NCI-H2081 (cell line): Measurements from ENCODE around the gene NPLOC4.
A peak's percentile ranks its signal among the peaks of the same experiment; 100 is the strongest.

ENCODE experiments used
- DNase-seq, 2 experiments: peaks; one replicate each; lab custom pipeline; 2025; lab: John Stamatoyannopoulos, UW

NPLOC4 gene

DNA sequence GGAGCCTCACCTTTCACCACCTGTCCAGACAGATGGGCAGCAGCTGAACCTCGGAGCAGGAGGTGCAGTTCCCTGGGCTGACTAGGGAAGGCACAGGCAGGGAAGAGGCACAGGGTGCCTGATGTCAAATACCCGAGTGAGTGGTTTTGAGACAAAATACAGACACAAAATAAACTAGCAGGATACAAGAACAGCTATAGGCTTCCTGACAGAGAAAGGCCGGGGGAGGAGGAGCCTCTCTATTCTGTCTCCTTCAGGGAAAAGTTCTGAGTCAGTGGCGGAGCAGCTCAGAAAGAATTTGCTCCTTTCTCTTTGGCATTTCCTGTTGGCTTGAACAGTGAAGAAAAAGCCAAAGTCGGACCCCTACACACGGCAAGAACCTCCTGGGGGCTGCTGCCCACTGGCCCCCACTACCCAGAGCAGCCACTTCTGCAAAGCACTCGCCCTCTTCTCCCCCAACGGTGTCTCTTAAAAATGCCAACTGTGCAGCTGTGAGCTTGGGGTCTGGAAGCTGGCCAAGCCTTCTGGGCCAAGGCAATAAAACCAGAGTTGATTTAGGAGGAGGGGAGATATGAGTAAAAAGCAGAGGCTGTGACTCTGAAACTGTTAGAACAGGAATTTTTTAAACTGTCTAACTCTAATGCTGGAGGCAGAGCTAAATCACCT lies 70.3 kb downstream of the NPLOC4 start:
- DNase-seq, result peak; percentile 77 to 90

DNA sequence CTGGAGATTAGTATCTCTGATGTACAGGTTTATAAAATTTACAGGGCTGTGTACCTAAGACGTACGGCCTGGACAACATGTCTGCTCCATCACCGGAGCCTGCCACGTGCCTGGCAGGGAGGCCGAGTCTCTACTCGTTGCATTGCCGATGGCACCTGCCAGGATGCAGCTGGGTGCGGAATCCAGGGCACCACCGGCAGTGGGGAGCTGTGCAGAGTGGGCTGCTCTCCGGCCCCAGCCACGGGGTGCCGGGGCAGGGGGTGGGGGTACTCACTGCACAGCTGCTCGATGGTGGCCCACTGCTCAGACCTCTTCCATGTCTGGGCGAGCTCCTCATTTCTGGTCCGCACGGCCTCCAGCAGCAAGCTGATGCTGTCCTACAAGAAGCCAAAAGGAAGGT lies 71.7 kb downstream of the NPLOC4 start:
- no peak for DNase-seq

DNA sequence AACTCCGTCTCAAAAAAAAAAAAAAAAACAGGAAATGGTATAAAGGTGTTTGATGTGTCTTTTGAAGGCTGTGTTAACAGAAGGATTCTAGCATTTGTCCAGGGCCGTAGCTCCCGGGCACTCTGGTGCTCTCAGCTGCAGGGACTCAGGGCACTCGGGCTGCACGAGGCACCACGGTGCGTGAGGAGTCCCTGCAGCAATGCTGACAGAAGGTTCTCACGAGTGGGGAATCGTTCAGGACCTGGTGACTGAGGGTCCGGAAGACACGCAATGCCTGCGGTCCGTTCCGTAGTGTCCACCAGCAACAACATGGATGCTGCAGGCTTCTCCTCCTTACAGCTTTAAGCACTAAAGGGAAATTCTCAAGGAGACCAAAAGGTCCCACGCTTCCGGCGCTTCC lies 72.1 kb downstream of the NPLOC4 start:
- no peak for DNase-seq

DNA sequence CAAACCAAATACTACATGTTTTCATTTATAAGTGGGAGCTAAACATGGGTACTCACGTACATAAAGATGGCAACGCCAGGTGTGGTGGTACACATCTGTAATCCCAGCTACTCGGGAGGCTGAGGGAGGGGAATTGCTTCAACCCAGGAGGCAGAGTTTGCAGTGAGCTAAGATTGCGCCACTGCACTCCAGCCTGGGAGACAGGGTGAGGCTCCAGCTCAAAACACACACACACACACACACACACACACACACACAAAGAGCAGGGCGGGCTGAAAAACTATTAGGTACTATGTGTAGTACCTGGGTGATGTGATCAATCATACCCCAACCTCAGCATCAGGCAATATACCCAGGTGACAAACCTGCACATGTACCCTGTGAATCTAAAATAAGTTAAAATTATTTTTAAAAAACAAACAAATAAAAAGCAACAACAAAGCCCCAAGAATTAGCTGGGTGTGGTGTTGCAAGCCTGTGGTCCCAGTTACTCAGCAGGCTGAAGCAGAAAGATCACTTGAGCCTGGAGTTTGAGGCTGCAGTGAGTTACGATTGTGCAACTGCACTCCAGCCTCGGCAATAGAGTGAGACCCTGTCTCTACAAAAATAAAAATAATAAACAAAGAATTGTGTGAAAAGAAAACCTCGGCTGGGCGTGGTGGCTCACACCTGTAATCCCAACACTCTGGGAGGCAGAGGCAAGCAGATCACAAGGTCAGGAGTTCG lies 72.9 kb downstream of the NPLOC4 start:
- DNase-seq, result no peak

DNA sequence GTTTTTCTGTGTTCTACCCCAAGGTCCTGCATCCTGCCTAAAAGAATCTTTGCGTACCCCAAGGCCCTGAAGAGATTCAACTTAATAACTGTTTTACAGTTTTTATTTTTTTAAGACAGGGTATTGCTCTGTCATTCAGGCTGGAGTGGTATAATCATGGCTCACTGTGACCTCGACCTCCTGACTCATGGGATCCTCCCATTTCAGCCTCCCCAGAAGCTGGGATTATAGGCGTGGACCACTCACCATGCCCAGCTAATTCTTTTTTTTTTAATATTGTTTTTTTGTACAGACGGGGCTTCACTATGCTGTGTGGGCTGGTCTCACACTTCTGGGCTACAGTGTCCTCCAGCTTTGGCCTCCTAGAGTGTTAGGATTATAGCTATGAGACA lies 75.4 kb downstream of the NPLOC4 start:
- DNase-seq, result no peak

DNA sequence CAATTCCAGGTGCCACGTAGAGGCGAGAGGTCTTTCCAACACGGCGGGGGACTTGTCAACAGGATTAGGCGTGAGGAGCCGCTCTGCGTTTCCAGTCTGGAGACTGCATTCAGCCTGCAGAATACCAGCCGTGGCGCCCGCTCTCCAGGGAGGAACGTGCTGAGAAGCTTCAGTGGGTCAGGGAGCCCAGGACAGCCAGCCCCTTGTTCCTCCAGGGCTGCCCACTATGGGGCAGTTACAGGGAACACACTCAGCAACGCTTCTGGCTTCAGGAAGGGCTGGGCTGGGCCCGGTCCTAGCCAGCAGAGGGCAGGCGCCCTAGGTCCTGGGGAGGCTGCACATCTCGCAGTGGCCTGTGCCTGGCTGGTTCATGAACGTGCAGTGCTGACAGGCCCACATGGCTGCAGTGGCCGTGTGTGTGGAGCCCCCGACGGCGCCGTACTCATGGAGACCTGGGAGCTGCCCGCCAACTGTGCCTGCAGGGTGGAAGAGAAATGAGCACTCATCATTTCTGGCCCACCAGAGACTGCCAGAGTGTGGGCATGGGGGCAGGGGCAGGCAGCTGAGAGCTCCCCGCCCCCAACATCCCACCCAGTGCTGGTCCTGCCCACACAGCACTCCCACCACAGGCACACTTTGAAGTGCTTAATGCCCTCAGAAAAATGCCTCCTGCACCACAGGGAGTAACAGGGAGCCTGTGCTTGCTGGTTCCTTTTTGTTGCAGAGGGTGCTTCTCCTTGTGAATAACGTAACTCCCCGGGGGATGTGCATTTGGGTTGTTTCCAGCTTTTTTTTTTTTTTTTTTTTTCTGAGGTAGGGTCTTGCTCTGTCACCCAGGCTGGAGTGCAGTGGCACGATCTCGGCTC lies 77.7 kb downstream of the NPLOC4 start:
- no peak for DNase-seq

DNA sequence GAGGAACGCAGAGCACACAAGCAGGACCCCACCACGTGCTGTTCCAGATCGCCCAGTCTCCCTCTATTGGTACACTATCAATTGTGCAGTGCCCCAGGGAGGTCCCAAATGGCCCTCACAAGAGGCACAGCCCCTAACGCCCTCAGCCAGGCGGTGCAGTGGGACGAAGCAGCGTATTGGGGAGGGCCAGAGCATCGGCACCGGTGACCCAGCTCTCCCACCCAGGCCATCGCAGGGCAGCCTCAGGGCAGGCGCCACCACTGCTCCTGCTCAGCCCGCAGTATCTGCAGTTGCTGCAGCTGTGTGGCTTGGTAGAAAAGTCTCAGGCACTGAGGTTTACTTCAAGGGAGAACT lies 78.8 kb downstream of the NPLOC4 start:
- no peak for DNase-seq

DNA sequence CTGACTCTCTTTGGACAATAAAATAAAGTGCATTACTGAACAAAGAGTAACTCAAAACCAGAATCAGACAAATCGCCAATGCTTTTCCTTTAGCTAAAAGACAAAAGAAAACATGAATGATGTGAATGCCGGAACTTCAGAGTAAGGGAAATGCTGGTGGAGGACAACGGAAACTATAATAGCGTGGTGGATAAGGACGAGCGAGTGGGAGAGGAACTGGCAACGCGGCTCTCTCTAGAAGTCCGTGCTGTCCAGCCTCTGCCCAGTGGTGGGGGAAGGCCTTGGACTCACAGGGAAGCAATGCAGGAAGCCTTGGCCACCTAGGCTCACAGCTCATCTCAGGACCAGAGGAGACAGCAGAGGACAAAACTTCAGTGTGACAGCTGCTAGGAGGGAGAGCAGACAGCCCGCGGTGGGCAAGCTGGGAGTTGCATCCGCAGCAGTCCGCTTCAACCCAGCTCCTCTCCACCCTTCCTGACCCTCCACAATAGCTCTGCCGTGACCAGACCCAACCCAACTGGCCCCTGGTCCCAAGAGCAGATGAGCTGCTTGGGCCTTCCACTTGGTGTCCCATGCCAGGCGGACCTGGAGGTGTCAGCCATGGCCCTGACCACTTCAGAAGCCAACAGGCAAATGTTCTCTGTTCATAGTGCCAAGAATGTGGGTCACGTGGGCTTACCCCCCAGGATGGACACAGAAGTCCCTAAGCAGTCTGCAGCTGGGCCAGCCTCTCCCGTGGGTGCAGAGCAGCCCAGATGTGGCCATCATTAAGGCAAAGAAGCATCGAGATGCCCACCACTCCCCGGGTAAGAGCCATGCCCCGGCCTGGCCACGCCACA lies 79.4 kb downstream of the NPLOC4 start:
- no peak for DNase-seq

DNA sequence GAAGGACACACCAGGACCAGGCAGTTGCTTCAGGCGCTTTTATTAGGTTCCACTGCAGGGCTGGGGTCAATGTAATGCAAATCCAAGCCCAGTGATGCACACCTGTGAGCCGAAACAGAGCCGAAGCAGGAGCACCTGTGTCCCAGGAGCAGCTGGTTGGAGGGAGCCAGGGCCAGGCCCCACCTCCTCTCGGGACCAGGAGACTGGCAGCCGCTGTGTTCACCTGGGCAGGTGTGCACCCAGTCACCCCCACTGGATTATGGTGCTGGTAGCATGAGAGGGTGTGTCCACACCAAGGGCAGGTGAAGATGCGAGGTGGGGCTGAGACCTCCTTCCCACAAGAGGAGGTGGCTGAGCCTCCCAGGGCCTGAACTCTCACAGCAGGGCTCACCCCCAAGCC lies 80.0 kb downstream of the NPLOC4 start:
- no peak for DNase-seq

DNA sequence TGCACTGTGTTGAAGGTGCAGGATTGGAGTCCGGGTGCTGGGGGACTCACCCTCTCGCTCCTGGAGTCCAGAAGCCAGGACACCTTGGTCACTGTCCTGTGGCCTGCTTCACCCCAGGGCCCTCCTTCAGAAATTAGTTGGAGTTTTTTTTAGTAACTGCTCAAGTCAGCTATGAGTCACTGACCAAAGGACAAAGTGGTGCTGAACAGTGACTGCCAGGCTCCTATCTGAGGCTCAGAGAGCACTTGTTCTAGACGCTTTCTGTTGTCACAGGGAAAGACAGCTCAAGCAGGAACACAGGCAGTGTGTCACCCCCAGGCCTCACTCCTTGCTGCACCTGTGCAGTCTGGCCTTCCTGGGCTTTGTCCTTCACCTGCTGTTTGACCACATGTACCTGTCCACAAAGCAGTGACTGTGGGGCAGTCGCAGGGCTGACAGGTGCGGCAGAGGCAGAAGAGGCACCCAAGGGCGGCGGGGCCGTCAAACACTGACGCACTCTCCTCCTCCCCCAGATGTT lies 80.7 kb downstream of the NPLOC4 start:
- DNase-seq, result no peak

DNA sequence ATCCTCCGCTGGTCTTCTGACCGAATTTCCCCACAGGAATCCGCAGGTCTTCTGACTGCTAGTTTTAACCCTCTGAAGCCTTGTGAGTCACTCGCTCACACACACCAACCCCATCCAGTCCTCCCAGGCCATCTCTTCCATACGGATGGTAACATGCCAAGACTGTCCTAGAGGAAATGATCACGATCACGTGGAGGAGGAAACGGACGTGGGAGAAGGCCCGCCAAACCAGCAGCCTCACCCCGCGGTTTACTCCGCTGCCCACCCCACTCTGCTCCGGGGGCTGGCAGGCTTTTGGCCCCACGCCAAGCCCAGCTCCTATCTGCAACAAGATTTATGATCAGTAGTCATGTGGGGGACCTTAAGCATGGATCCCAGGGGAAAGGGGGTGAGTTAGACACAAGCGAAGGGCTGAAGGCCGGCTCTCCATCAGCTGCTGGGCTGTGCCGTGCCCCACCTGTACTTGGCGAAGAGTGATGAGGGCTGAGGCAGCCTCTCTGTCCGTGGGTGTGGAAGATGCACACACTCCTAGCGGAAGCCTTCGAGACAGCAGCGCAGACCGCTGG lies 83.2 kb downstream of the NPLOC4 start:
- peak in 1 of 2 experiments; percentile 67 for DNase-seq

DNA sequence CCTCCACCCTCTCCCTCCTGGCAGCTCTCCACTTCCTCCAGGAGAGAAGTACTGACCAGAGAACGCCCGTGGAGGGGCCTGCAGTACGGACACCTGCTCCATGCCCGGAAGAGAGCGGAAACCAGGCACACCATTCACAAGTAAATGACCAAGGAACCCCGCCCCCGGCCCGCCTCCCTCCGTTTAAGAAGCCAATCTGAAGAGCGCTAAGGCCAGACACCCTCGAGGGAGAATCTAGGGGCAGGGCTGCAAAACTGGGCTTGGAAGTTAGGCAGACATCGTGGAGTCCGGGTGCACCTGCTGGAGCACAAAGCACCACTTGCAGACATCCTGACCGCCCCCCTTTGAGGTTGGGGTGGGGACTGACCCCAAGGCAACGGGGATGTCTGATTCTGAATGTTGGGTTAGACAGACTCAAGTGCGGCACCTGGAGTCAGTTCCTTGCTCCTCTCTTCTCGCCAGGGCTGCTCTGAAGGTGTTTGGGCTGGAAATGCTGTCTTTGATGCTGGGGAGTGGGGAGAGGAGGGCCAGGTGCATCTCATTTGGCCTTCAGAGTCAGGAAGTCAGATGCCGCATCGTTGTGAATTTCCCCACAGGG lies 83.8 kb downstream of the NPLOC4 start:
- peak; percentile 89 to 94 for DNase-seq

DNA sequence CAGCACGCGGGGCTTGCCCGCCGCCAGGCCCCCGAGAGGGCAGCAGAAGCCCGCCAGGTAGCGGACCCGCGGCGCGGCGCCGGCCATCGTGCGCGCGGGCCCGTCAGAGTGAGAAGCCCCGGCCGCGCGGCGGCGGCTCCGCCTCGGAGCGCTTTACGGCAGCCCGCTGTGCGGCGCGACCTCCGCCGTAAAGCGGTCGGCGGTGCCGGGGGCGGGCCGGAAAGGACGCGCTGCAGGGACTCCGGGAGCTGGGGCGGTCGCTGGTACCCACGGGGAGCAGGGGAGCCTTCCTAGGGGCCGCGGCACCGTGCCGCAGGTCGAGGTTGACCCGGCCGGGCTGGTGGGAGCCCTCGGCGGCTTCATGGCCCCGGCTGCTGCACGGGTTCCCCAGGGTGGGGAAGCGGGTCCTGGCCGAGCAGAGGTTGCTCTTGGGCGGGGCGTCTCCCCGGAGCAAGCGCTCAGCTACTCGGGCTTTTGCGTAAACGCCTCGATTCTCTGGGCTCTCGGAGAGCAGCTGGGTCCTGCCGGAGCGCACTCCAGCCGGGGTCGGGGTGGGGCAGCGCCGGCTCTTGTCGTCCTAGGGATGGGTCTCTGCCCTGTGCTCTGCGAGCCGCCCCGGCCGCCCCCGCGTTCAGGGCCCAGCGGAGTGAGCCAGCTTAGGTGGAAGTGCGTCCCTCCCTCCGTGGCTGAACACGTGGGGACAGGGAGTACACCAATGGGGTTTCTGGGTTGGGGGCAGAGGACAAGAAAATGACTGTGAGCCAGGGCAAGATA lies 84.5 kb downstream of the NPLOC4 start, which contains the start of gene FAAP100:
FAAP100 (minus strand) TSS at position 110 of the 774 bp plus-strand sequence; CDS start at position 87, 23 bp downstream.
- DNase-seq, result peak; percentile 87 to 92

DNA sequence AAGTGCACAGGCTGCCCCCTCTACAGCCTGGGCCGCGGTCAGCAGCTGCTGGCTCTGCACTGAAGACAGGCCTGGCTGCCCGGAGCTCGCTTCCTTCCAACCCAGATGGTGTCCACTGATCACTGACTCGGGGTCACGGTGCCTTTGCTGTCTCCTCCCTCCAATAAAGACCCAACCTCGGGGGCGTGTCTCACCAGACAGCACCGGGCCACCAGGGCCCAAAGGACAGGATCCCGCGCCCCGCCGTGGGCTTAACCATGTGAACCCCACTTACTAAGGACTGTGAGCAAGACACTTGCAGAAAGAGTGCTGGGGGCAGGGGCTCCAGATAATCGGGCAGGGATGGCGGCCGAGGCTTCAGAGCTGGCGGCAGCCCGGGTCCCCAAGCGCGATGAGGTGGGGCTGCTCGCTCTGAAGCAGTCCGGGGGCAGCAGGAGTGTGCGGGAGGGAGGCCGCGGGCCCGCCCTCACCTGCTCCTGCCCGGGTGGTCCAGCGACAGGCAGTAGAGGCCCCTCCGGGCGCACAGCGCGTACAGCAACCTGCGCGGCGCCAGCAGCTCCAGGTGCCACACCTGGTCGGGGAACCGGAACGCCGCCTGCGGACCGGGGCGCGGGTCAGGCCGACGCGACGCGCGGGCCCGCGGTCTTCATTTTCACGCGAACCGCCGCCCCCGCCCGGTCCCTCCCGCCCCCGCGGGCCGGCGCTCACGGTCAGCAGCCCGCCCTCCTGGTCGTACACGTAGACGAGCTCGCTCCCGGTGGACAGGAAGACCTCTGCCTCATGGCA lies 85.3 kb downstream of the NPLOC4 start:
- no peak for DNase-seq

DNA sequence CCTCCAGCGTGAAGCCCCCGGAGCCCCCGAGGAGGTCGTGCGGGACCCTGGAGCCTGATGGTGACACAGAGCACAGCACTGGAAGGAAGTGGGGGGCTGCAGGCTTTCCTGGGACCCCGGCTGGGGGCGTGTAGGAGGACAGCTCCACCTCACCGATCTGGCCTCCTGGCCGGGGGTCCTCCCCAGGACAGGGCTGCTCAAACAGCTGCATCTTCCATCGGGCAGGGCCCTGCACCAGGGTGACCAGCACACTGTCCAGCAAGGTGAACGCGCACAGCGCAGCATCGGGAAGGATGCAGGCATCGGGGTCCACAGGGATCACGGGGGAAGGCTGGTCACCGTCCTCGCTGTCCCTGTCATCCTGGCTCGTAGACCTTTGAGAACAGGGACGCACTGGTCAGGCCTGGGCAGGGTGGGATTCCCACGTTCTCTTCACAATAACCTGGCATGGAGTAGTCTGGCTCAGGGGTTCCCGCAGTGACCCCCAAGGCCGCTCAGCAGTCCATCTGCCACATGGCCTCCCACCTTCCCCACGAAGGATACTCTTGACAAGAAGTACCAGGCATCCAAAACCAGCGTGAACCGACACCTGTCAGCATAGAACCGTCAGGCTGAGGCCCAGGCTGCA lies 86.0 kb downstream of the NPLOC4 start:
- no peak for DNase-seq

DNA sequence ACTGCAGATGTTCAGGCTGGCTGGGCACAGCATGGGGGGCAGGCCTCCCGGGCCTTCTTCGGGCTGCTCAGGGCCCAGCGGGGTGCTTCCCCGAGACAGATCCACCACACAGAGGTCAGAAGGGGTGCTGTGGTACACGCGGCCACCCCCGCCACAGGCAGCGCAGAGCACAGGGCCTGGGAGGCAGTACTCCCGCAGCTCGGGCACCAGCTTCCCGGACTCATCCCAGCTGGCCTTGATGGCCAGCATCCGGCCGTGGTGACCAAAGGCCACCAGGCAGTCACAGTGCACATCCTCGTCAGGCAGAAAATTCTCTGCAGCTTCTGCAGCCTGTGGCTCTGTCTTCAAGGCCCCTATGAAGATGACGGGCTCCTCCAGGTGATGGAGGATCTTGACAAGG lies 86.6 kb downstream of the NPLOC4 start:
- DNase-seq, result no peak

DNA sequence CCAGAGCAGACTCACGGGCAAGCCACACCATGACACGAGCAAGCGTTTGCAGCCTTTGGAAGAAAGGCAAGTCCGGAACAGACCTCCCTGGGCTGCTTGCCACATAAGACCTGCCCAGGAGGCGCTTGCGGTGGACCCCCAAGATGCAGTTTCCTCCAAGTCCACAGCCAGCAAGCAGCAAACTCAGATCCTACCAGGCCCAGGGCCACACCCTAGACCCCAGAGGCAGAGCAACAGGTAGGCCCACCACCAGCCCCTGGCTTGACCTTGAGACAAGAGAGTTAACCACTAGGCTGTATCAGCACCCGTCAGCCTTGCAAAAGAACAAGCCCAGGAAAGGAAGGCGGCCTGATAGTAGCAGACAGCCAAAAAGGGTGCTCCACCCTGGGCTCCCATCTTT lies 87.1 kb downstream of the NPLOC4 start:
- DNase-seq, result no peak

DNA sequence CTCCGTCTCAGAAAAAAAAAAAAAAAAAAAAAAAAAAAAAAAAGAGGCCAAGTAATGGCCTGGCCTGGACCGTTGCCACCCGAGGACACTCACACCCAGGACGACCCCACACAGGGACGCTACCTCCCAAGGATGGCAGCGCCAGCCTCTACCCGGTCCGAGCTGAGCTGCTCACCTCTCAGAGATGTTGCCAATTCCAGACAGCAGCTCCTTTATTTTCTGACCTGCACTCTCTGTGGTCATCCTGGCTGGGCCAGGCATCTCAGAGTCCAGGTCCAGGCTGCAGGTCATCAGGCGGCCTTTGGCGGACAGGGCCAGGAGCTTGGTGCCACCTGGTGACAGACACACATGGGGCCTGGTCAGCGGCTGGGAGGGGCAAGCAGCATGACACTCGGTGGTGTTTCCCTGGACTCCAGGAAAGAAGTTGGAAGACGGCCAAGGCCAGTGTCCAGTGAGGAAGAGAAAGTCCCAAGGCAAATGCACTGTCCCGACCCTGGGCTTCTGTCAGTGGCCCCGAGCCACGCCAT lies 87.8 kb downstream of the NPLOC4 start:
- no peak for DNase-seq

DNA sequence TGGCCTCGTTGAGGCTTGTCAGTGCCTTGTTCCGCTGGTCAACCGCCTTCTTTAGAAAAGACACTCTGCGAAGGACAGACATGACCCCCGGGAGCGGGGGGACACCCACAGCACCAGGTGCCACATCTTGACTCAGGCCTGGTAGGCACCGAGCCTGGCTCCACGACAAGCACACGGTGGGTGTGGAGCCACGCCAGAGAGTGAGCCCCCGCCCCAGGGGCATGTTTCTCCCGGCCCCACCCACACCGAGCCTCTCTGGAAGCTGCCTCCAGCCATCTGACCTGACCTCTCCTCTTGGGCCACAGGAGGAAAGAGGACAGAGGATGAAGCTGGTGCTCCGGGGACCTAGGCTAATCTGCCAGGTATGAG lies 89.3 kb downstream of the NPLOC4 start:
- DNase-seq, result no peak
